ENCODE results near the gene CISTR.
"Not testable (repeated sequence)": the region's sequence is repeated elsewhere in the genome, so short reads cannot be mapped to it uniquely, and the experiment has no call there.

Gene CISTR

GRCh38 chr12:53786411-53786810 is 34.6 kb upstream of the CISTR start:
- no peak for TF ChIP-seq CTCF (IDR thresholded peaks at IDR 0.05; ENCODE audit: insufficient read depth, missing control alignments)
- DNase-seq (ENCODE audit: insufficient read length, low spot score) (no peak), FAIRE-seq (no peak)

GRCh38 chr12:53785161-53785560 is 33.4 kb upstream of the CISTR start:
- no peak for DNase-seq (ENCODE audit: insufficient read length, low spot score)
- FAIRE-seq: no peak
- no peak for TF ChIP-seq CTCF (IDR thresholded peaks at IDR 0.05; ENCODE audit: insufficient read depth, missing control alignments)

GRCh38 chr12:53782093-53782703 is 30.4 kb upstream of the CISTR start:
- DNase-seq (ENCODE audit: insufficient read length, low spot score): no peak
- FAIRE-seq: no peak
- TF ChIP-seq CTCF (IDR thresholded peaks at IDR 0.05; ENCODE audit: insufficient read depth, missing control alignments): no peak

GRCh38 chr12:53781228-53781801 is 29.5 kb upstream of the CISTR start:
- no peak for FAIRE-seq
- no peak for TF ChIP-seq CTCF (IDR thresholded peaks at IDR 0.05; ENCODE audit: insufficient read depth, missing control alignments)

GRCh38 chr12:53780323-53780722 is 28.5 kb upstream of the CISTR start:
- TF ChIP-seq CTCF (IDR thresholded peaks at IDR 0.05; ENCODE audit: insufficient read depth, missing control alignments): no peak
- no peak for DNase-seq (ENCODE audit: insufficient read length, low spot score)
- FAIRE-seq: no peak

More at GRCh38 chr12:53781228-53781801, 29.5 kb upstream of the CISTR start:
- no peak for DNase-seq (ENCODE audit: insufficient read length, low spot score)

- DNase-seq (ENCODE audit: insufficient read length, low spot score); FAIRE-seq: not testable (repeated sequence)
Observed at GRCh38 chr12:53779679-53780078, 27.9 kb upstream of the CISTR start.

GRCh38 chr12:53777936-53778644 is 26.3 kb upstream of the CISTR start:
- no peak for TF ChIP-seq CTCF (IDR thresholded peaks at IDR 0.05; ENCODE audit: insufficient read depth, missing control alignments)
- DNase-seq (ENCODE audit: insufficient read length, low spot score): no peak
- FAIRE-seq: no peak

Data from D721Med (cell line).